ENCODE results near the gene NPAS1.

The NPAS1 gene

GRCh38 chr19:47068876-47069406, 49.3 kb downstream of the NPAS1 start:
- no peak for DNase-seq (ENCODE audit: low read depth)
- H3K4me3 ChIP-seq (replicated peaks; ENCODE audit: low read depth, low read length): no peak overlapping the region
- TF ChIP-seq CTCF (IDR thresholded peaks at IDR 0.05; ENCODE audit: low read length, missing control alignments): no peak

- DNase-seq (ENCODE audit: low read depth): no peak
- H3K4me3 ChIP-seq (replicated peaks; ENCODE audit: low read depth, low read length): no peak overlapping the region
- no peak for TF ChIP-seq CTCF (IDR thresholded peaks at IDR 0.05; ENCODE audit: low read length, missing control alignments)
Measured at GRCh38 chr19:47069795-47070194, 50.2 kb downstream of the NPAS1 start.

- TF ChIP-seq CTCF (IDR thresholded peaks at IDR 0.05; ENCODE audit: low read length, missing control alignments): no peak
- no peak for DNase-seq (ENCODE audit: low read depth)
- no peak overlapping the region for H3K4me3 ChIP-seq (replicated peaks; ENCODE audit: low read depth, low read length)
Measured at GRCh38 chr19:47070756-47071155, 51.1 kb downstream of the NPAS1 start.

- no peak for DNase-seq (ENCODE audit: low read depth)
- no peak for TF ChIP-seq CTCF (IDR thresholded peaks at IDR 0.05; ENCODE audit: low read length, missing control alignments)
Measured at GRCh38 chr19:47071731-47072130, 52.1 kb downstream of the NPAS1 start.

GRCh38 chr19:47072323-47072722, 52.7 kb downstream of the NPAS1 start:
- no peak for DNase-seq (ENCODE audit: low read depth)
- no peak overlapping the region for H3K4me3 ChIP-seq (replicated peaks; ENCODE audit: low read depth, low read length)
- no peak for TF ChIP-seq CTCF (IDR thresholded peaks at IDR 0.05; ENCODE audit: low read length, missing control alignments)

More at GRCh38 chr19:47071731-47072130, 52.1 kb downstream of the NPAS1 start:
- H3K4me3 ChIP-seq (replicated peaks; ENCODE audit: low read depth, low read length): no peak overlapping the region

- no peak for DNase-seq (ENCODE audit: low read depth)
- TF ChIP-seq CTCF (IDR thresholded peaks at IDR 0.05; ENCODE audit: low read length, missing control alignments): no peak
- H3K4me3 ChIP-seq (replicated peaks; ENCODE audit: low read depth, low read length): no peak overlapping the region
Measured at GRCh38 chr19:47073574-47073973, 53.9 kb downstream of the NPAS1 start.

- no peak for DNase-seq (ENCODE audit: low read depth)
- TF ChIP-seq CTCF (IDR thresholded peaks at IDR 0.05; ENCODE audit: low read length, missing control alignments): no peak
- no peak overlapping the region for H3K4me3 ChIP-seq (replicated peaks; ENCODE audit: low read depth, low read length)
Measured at GRCh38 chr19:47074621-47075020, 55.0 kb downstream of the NPAS1 start.

Data from fibroblast of pulmonary artery (primary cell).